HCT116 (cell line): ENCODE measurements around the gene ELOVL5. TPM values are rescaled to one million over a fixed set of nuclear protein-coding genes. Genes with fewer than 3 reads are reported as not detected.

ENCODE experiments used
- ATAC-seq: fragments of 200-7000 bp; cut with Tn5 transposase; 2 replicates; pipeline ENCODE4 v1.9.1; 2020; ENCODE audit warnings: mild to moderate bottlenecking, moderate library complexity
- BruUV-seq: library from RNA; stranded (reverse); fragments of 400-500 nt; replicated peaks from 2 replicates; lab custom pipeline; 2021; lab: Mats Ljungman, UMichigan
- CTCF ChIA-PET: fragments of 300-600 bp; sonication (Branson Sonifier 250); formaldehyde crosslinking; loops from one replicate; lab custom pipeline; 2021; ENCODE audit warnings: antibody characterized with exemption; lab: Charles Lee
- POLR2A ChIA-PET: fragments of 300-600, 350-600 bp; sonication (Branson Sonifier 250); formaldehyde crosslinking; loops from one replicate; lab custom pipeline; 2021; ENCODE audit warnings: antibody characterized with exemption; lab: Charles Lee
- RAD21 ChIA-PET, 2 experiments: fragments of 300-600 bp; sonication (Branson Sonifier 250); formaldehyde crosslinking; loops; one replicate each; lab custom pipeline; 2023; ENCODE audit warnings: low total read pairs in 2 of 2; ENCODE audit not compliant: uncharacterized antibody in 2 of 2, unreplicated experiment in 2 of 2, low non-redundant PET in 1 of 2; lab: Charles Lee
- DNase-seq: peaks from one replicate; pipeline ENCODE4 v3.0.0-alpha.2; 2010; ENCODE audit warnings: low read depth, low spot score
- H2AFZ ChIP-seq: fragments of 200-600 bp; shearing (Covaris generic), sonication (generic); 2 replicates; pipeline ENCODE4 v1.6.1; 2017; ENCODE audit warnings: low read depth, mixed run types, mixed read lengths, antibody characterized with exemption, low read length; ENCODE audit not compliant: poor library complexity, severe bottlenecking
- H3K27ac ChIP-seq: 2 replicates; pipeline ENCODE4 v1.5.1; 2012; ENCODE audit warnings: low read depth, low read length
- H3K27me3 ChIP-seq: fragments of 200-600 bp; sonication (generic); 2 replicates; pipeline ENCODE4 v1.6.1; 2016; ENCODE audit warnings: mixed run types, low read length, mixed read lengths; ENCODE audit not compliant: insufficient read depth
- H3K36me3 ChIP-seq, 2 experiments: fragments of 200-500 bp in 1 of 2; fragments of 200-600 bp in 1 of 2; sonication (Bioruptor generic) in 1 of 2; sonication (generic) in 1 of 2; 2 replicates each; pipeline versions ENCODE4 v1.5.1 to v1.6.1; 2014 to 2016; ENCODE audit warnings: low read length in 2 of 2, inconsistent platforms in 1 of 2, mixed read lengths in 1 of 2, mixed run types in 1 of 2; ENCODE audit not compliant: insufficient read depth in 2 of 2, control insufficient read depth in 1 of 2
- H3K4me1 ChIP-seq, 2 experiments: fragments of 200-600 bp in 1 of 2; sonication (generic) in 1 of 2; 2 replicates each; pipeline versions ENCODE4 v1.5.1 to v1.6.1; 2012 to 2017; ENCODE audit warnings: low read length in 2 of 2, inconsistent platforms in 1 of 2, mild to moderate bottlenecking in 1 of 2, mixed read lengths in 1 of 2, mixed run types in 1 of 2, moderate library complexity in 1 of 2; ENCODE audit not compliant: insufficient read depth in 2 of 2, control insufficient read depth in 1 of 2
- H3K4me2 ChIP-seq: fragments of 200-600 bp; sonication (generic); 2 replicates; pipeline ENCODE4 v1.6.1; 2017; ENCODE audit warnings: mixed run types, low read length, mixed read lengths
- H3K4me3 ChIP-seq, 2 experiments: fragments of 200-600 bp in 1 of 2; sonication (generic) in 1 of 2; replicated peaks in 1 of 2; 2 replicates each; pipeline ENCODE4 v1.5.1; 2011 to 2016; ENCODE audit warnings: low read length in 2 of 2, control low read depth in 1 of 2, low read depth in 1 of 2, mild to moderate bottlenecking in 1 of 2, mixed read lengths in 1 of 2, mixed run types in 1 of 2
- H3K79me2 ChIP-seq: fragments of 200-600 bp; sonication (generic); 2 replicates; pipeline ENCODE4 v1.6.1; 2017; ENCODE audit warnings: mild to moderate bottlenecking, mixed run types, low read length, moderate library complexity, mixed read lengths; ENCODE audit not compliant: insufficient read depth
- H3K9ac ChIP-seq: fragments of 200-600 bp; sonication (generic); 2 replicates; pipeline ENCODE4 v1.6.1; 2016; ENCODE audit warnings: low read length, mixed read lengths
- H3K9me2 ChIP-seq: fragments of 200-600 bp; sonication (generic), shearing (Covaris generic); 2 replicates; pipeline ENCODE4 v1.6.1; 2017; ENCODE audit warnings: mixed run types, mild to moderate bottlenecking, moderate library complexity; ENCODE audit not compliant: insufficient read depth
- H3K9me3 ChIP-seq, 2 experiments: fragments of 200-500 bp in 1 of 2; fragments of 200-600 bp in 1 of 2; sonication (Bioruptor generic) in 1 of 2; sonication (generic) in 1 of 2; 2 replicates each; pipeline ENCODE4 v1.6.1; 2014 to 2017; ENCODE audit warnings: low read length in 2 of 2, mixed read lengths in 2 of 2, inconsistent platforms in 1 of 2, low read depth in 1 of 2, mild to moderate bottlenecking in 1 of 2, mixed run types in 1 of 2, moderate library complexity in 1 of 2; ENCODE audit not compliant: control insufficient read depth in 1 of 2, insufficient read depth in 1 of 2
- H4K20me1 ChIP-seq: fragments of 200-600 bp; sonication (generic), shearing (Covaris generic); 2 replicates; pipeline ENCODE4 v1.6.1; 2017; ENCODE audit warnings: mixed run types, mild to moderate bottlenecking, moderate library complexity; ENCODE audit not compliant: insufficient read depth
- CBX3 ChIP-seq: IDR thresholded peaks from 2 replicates; pipeline ENCODE4 v1.6.1; 2012; ENCODE audit warnings: low read depth
- CEBPB ChIP-seq: IDR thresholded peaks from 2 replicates; pipeline ENCODE4 v1.6.1; 2012; ENCODE audit warnings: low read depth
- CTCF ChIP-seq, 3 experiments: fragments of 200-600 bp in 1 of 3; sonication (generic) in 1 of 3; IDR thresholded peaks in 2 of 3; conservative IDR thresholded peaks in 1 of 3; 2 replicates each; pipeline ENCODE4 v1.5.1; 2012 to 2017; ENCODE audit warnings: low read depth in 2 of 3, low read length in 2 of 3, antibody characterized with exemption in 1 of 3, borderline replicate concordance in 1 of 3, control low read depth in 1 of 3, mild to moderate bottlenecking in 1 of 3, mixed read lengths in 1 of 3, mixed run types in 1 of 3, moderate library complexity in 1 of 3; ENCODE audit not compliant: insufficient read depth in 1 of 3
- EGR1 ChIP-seq: IDR thresholded peaks from 2 replicates; pipeline ENCODE4 v1.6.1; 2012; ENCODE audit warnings: low read depth
- EZH2phosphoT487 ChIP-seq: fragments of 200-600 bp; IDR thresholded peaks from 2 replicates; pipeline ENCODE4 v1.6.1; 2018; ENCODE audit warnings: antibody characterized with exemption, borderline replicate concordance
- MAX ChIP-seq: IDR thresholded peaks from 2 replicates; pipeline ENCODE4 v1.6.1; 2012
- POLR2A ChIP-seq: IDR thresholded peaks from 2 replicates; pipeline ENCODE4 v1.7.0; 2011; ENCODE audit warnings: borderline replicate concordance; ENCODE audit not compliant: insufficient read depth, insufficient read length; ENCODE audit errors: extremely low read depth
- POLR2AphosphoS5 ChIP-seq: IDR thresholded peaks from 2 replicates; pipeline ENCODE4 v1.6.1; 2011; ENCODE audit warnings: mild to moderate bottlenecking, low read depth, low read length, moderate library complexity
- RAD21 ChIP-seq: IDR thresholded peaks from 2 replicates; pipeline ENCODE4 v1.6.1; 2012; ENCODE audit warnings: low read depth, mild to moderate bottlenecking
- SIN3A ChIP-seq: IDR thresholded peaks from 2 replicates; pipeline ENCODE4 v1.6.1; 2012; ENCODE audit warnings: low read depth
- SP1 ChIP-seq: IDR thresholded peaks from 2 replicates; pipeline ENCODE4 v1.6.1; 2012; ENCODE audit warnings: low read depth
- TCF7L2 ChIP-seq: IDR thresholded peaks from 2 replicates; pipeline ENCODE4 v1.7.0; 2011; ENCODE audit warnings: borderline replicate concordance, inconsistent platforms; ENCODE audit not compliant: insufficient read depth, insufficient read length; ENCODE audit errors: extremely low read depth
- ZFX ChIP-seq: fragments of 450-650 bp; IDR thresholded peaks from 2 replicates; pipeline ENCODE4 v1.6.1; 2017
- ZNF274 ChIP-seq: fragments of 200-500 bp; sonication (Bioruptor generic); IDR thresholded peaks from 2 replicates; pipeline ENCODE4 v1.6.1; 2014; ENCODE audit warnings: mild to moderate bottlenecking, low read depth, low read length, inconsistent platforms
- intact Hi-C: fragments of 100-400 bp; cut with micrococcal nuclease; formaldehyde crosslinking; loops from 2 replicates; pipeline ENCODE4 v1.10.0; 2022
- total RNA-seq: library from RNA; stranded (reverse); gene quantifications from one replicate; pipeline ENCODE4 v1.2.1, GENCODE V29; 2021; ENCODE audit not compliant: unreplicated experiment
- TF ChIP-seq, protein P1 (sequence below): IDR thresholded peaks from 2 replicates; pipeline ENCODE4 v1.6.1; 2012; ENCODE audit warnings: low read depth
- TF ChIP-seq, protein P2 (sequence below): IDR thresholded peaks from 2 replicates; pipeline ENCODE4 v1.6.1; 2011; ENCODE audit warnings: mild to moderate bottlenecking, low read length, moderate library complexity; ENCODE audit not compliant: insufficient replicate concordance; ENCODE audit errors: extremely low read depth

ELOVL5 gene
- total RNA-seq, 1 experiment from 2014 or later, result 85.3 TPM

GRCh38 chr6:53269827-53270226 lies 78.9 kb downstream of the ELOVL5 start:
- no TSS peak for BruUV-seq
- no peak overlapping the region for H3K4me3 ChIP-seq
- ChIA-PET CTCF (no interaction called here), POLR2A (no interaction called here)
- intact Hi-C loops, result no loop called here
- H3K27me3 ChIP-seq, result no peaks in the 10 kb centered on the region
- H3K9ac ChIP-seq, result no peak overlapping the region
- no peak for TF ChIP-seq EZH2phosphoT487
- TF ChIP-seq, protein P1, sequence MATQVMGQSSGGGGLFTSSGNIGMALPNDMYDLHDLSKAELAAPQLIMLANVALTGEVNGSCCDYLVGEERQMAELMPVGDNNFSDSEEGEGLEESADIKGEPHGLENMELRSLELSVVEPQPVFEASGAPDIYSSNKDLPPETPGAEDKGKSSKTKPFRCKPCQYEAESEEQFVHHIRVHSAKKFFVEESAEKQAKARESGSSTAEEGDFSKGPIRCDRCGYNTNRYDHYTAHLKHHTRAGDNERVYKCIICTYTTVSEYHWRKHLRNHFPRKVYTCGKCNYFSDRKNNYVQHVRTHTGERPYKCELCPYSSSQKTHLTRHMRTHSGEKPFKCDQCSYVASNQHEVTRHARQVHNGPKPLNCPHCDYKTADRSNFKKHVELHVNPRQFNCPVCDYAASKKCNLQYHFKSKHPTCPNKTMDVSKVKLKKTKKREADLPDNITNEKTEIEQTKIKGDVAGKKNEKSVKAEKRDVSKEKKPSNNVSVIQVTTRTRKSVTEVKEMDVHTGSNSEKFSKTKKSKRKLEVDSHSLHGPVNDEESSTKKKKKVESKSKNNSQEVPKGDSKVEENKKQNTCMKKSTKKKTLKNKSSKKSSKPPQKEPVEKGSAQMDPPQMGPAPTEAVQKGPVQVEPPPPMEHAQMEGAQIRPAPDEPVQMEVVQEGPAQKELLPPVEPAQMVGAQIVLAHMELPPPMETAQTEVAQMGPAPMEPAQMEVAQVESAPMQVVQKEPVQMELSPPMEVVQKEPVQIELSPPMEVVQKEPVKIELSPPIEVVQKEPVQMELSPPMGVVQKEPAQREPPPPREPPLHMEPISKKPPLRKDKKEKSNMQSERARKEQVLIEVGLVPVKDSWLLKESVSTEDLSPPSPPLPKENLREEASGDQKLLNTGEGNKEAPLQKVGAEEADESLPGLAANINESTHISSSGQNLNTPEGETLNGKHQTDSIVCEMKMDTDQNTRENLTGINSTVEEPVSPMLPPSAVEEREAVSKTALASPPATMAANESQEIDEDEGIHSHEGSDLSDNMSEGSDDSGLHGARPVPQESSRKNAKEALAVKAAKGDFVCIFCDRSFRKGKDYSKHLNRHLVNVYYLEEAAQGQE, result no peak
- TF ChIP-seq POLR2AphosphoS5, result no peak
- TF ChIP-seq ZNF274, result no peak
- no peak for TF ChIP-seq TCF7L2
- TF ChIP-seq MAX, result no peak
- TF ChIP-seq EGR1, result no peak
- TF ChIP-seq, protein P2, sequence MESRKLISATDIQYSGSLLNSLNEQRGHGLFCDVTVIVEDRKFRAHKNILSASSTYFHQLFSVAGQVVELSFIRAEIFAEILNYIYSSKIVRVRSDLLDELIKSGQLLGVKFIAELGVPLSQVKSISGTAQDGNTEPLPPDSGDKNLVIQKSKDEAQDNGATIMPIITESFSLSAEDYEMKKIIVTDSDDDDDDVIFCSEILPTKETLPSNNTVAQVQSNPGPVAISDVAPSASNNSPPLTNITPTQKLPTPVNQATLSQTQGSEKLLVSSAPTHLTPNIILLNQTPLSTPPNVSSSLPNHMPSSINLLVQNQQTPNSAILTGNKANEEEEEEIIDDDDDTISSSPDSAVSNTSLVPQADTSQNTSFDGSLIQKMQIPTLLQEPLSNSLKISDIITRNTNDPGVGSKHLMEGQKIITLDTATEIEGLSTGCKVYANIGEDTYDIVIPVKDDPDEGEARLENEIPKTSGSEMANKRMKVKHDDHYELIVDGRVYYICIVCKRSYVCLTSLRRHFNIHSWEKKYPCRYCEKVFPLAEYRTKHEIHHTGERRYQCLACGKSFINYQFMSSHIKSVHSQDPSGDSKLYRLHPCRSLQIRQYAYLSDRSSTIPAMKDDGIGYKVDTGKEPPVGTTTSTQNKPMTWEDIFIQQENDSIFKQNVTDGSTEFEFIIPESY, result no peak
- no peak for TF ChIP-seq RAD21
- no peak for TF ChIP-seq CEBPB
- TF ChIP-seq ZFX, result no peak
- no peak for TF ChIP-seq CTCF (IDR thresholded peaks at IDR 0.05 in 2 of 3, conservative IDR thresholded peaks at IDR 0.05 in 1 of 3; ENCODE audit: borderline replicate concordance in 1 of 3, insufficient read depth in 1 of 3, low read depth in 2 of 3, low read length in 2 of 3)
- TF ChIP-seq POLR2A, result no peak
- no peak for TF ChIP-seq CBX3
- TF ChIP-seq SIN3A, result no peak
- no peak for TF ChIP-seq SP1
- TF ChIP-seq, all 23 proteins: peak for 0
- H2AFZ ChIP-seq, result no peak overlapping the region
- no peaks in the 10 kb centered on the region for H3K4me1 ChIP-seq
- no peak overlapping the region for H3K4me2 ChIP-seq
- ATAC-seq, result no peak
- no peaks in the 10 kb centered on the region for H4K20me1 ChIP-seq
- H3K9me2 ChIP-seq, result no peaks in the 10 kb centered on the region
- no peak for DNase-seq
- no peaks in the 10 kb centered on the region for H3K79me2 ChIP-seq
- peaks cover 11 to 28% of the 10 kb centered on the region in 2 experiments; a peak in 2 of 4 replicates for H3K36me3 ChIP-seq
- RAD21 ChIA-PET, result no interaction called here
- no peaks in the 10 kb centered on the region for H3K9me3 ChIP-seq
- H3K27ac ChIP-seq, result no peak overlapping the region
